HG03159 (cell line): Measurements from ENCODE around the gene PRAMEF1.
"Not testable (repeated sequence)": the region's sequence is repeated elsewhere in the genome, so short reads cannot be mapped to it uniquely, and the experiment has no call there.

Source experiments
- ATAC-seq: cut with Tn5 transposase; IDR thresholded peaks from one replicate; pipeline ENCODE4 v1.9.1; 2021; ENCODE audit warnings: mild to moderate bottlenecking, moderate library complexity; ENCODE audit not compliant: unreplicated experiment

The PRAMEF1 gene

GRCh38 chr1:12791097-12791496, at the start of gene PRAMEF1:
PRAMEF1 (plus strand) TSS chr1:12791397; CDS start chr1:12793228, 1,831 bp downstream.
- not testable (repeated sequence) for ATAC-seq

- no peak for ATAC-seq
These were observed 49.3 kb upstream of the PRAMEF1 start for GRCh38 chr1:12741946-12742345.

GRCh38 chr1:12745126-12745991, 45.8 kb upstream of the PRAMEF1 start:
- ATAC-seq: no peak

- ATAC-seq: no peak
These were observed 45.2 kb upstream of the PRAMEF1 start, which contains the start of gene CFAP107 for GRCh38 chr1:12745992-12746323. CFAP107 (plus strand) TSS chr1:12746200; CDS start chr1:12746431, 231 bp downstream.

- ATAC-seq: no peak
These were observed 42.3 kb upstream of the PRAMEF1 start for GRCh38 chr1:12748778-12749355.

GRCh38 chr1:12754738-12755137, 36.5 kb upstream of the PRAMEF1 start:
- no peak for ATAC-seq

- ATAC-seq: no peak
These were observed 34.9 kb upstream of the PRAMEF1 start for GRCh38 chr1:12756273-12756672.

GRCh38 chr1:12756768-12757413, 34.3 kb upstream of the PRAMEF1 start:
- no peak for ATAC-seq

- ATAC-seq: no peak
These were observed 33.4 kb upstream of the PRAMEF1 start for GRCh38 chr1:12757836-12758235.

- no peak for ATAC-seq
These were observed 30.9 kb upstream of the PRAMEF1 start for GRCh38 chr1:12760256-12760795.

- no peak for ATAC-seq
These were observed 29.4 kb upstream of the PRAMEF1 start for GRCh38 chr1:12761781-12762180.

GRCh38 chr1:12762766-12763165, 28.4 kb upstream of the PRAMEF1 start:
- ATAC-seq: no peak

- no peak for ATAC-seq
These were observed 27.7 kb upstream of the PRAMEF1 start for GRCh38 chr1:12763479-12763878.

GRCh38 chr1:12764016-12764415, 27.2 kb upstream of the PRAMEF1 start:
- no peak for ATAC-seq

- no peak for ATAC-seq
These were observed 22.2 kb upstream of the PRAMEF1 start for GRCh38 chr1:12769031-12769430.

GRCh38 chr1:12769976-12770505, 21.2 kb upstream of the PRAMEF1 start:
- no peak for ATAC-seq

- no peak for ATAC-seq
These were observed 20.6 kb upstream of the PRAMEF1 start for GRCh38 chr1:12770620-12771019.

- ATAC-seq: no peak
These were observed 20.0 kb upstream of the PRAMEF1 start for GRCh38 chr1:12771186-12771585.

- ATAC-seq: no peak
These were observed 18.7 kb upstream of the PRAMEF1 start for GRCh38 chr1:12772520-12772919.

GRCh38 chr1:12773438-12773837, 17.8 kb upstream of the PRAMEF1 start, which contains the start of gene PRAMEF12:
PRAMEF12 (plus strand) TSS chr1:12773738; CDS start chr1:12774868, 1,130 bp downstream.
- no peak for ATAC-seq

GRCh38 chr1:12774801-12775345, 16.3 kb upstream of the PRAMEF1 start:
- ATAC-seq: no peak
